Activated CD8-positive, alpha-beta T cell treated with anti-CD3 and anti-CD28 coated beads, Interleukin-2, amount 10 ng/mL, durations not matched to agents 7 days and 5 days (primary cell): Measurements from ENCODE around the gene FAM78B. TPM values are rescaled to one million over a fixed set of nuclear protein-coding genes. Genes with fewer than 3 reads are reported as not detected.
A peak's percentile ranks its signal among the peaks of the same experiment; 100 is the strongest.

Source experiments
- ATAC-seq: fragments of 150-1000 bp; cut with Tn5 transposase; one replicate; pipeline ENCODE4 v1.10.0; 2021; ENCODE audit warnings: moderate library complexity
- CTCF ChIA-PET: fragments of 350-600 bp; sonication (Branson Sonifier 250); formaldehyde crosslinking; loops from one replicate; lab custom pipeline; 2021; ENCODE audit warnings: antibody characterized with exemption; lab: Charles Lee
- POLR2A ChIA-PET: fragments of 350-600 bp; sonication (Branson Sonifier 250); formaldehyde crosslinking; loops from one replicate; lab custom pipeline; 2021; ENCODE audit warnings: antibody characterized with exemption; lab: Charles Lee
- DNase-seq: peaks from one replicate; pipeline ENCODE4 v3.0.0-alpha.2; 2020
- H3K27ac Mint-ChIP-seq: one replicate; pipeline ENCODE4 v1.8.0; 2021; ENCODE audit warnings: mild to moderate bottlenecking, mixed read lengths
- H3K27me3 Mint-ChIP-seq: one replicate; pipeline ENCODE4 v1.8.0; 2021; ENCODE audit warnings: low read depth, mixed read lengths
- H3K36me3 Mint-ChIP-seq: one replicate; pipeline ENCODE4 v1.8.0; 2021; ENCODE audit warnings: low read depth, mixed read lengths
- H3K4me1 Mint-ChIP-seq: one replicate; pipeline ENCODE4 v1.8.0; 2021; ENCODE audit warnings: low read depth, mixed read lengths
- H3K4me3 Mint-ChIP-seq: one replicate; pipeline ENCODE4 v1.8.0; 2021; ENCODE audit warnings: mild to moderate bottlenecking, mixed read lengths
- H3K9me3 Mint-ChIP-seq: one replicate; pipeline ENCODE4 v1.8.0; 2022; ENCODE audit warnings: mixed read lengths; ENCODE audit not compliant: insufficient read depth
- total RNA-seq, 2 experiments: library from RNA; stranded (reverse); gene quantifications; one replicate each; pipeline ENCODE4 v1.2.3, GENCODE V29; 2021

The FAM78B gene
- total RNA-seq, 2 experiments from 2014 or later, result 0.16 to 0.18 TPM

- no peaks in the 10 kb centered on the region for H3K4me1 Mint-ChIP-seq
- ChIA-PET POLR2A (no interaction called here), CTCF (no interaction called here)
- DNase-seq, result no peak
- no peaks in the 10 kb centered on the region for H3K9me3 Mint-ChIP-seq
- H3K27me3 Mint-ChIP-seq, result no peaks in the 10 kb centered on the region
- no peak overlapping the region for H3K4me3 Mint-ChIP-seq
- ATAC-seq, result no peak
- H3K27ac Mint-ChIP-seq, result no peak overlapping the region
- H3K36me3 Mint-ChIP-seq, result no peaks in the 10 kb centered on the region
Observed at GRCh38 chr1:166133857-166134256, 32.9 kb downstream of the FAM78B start.

DNA sequence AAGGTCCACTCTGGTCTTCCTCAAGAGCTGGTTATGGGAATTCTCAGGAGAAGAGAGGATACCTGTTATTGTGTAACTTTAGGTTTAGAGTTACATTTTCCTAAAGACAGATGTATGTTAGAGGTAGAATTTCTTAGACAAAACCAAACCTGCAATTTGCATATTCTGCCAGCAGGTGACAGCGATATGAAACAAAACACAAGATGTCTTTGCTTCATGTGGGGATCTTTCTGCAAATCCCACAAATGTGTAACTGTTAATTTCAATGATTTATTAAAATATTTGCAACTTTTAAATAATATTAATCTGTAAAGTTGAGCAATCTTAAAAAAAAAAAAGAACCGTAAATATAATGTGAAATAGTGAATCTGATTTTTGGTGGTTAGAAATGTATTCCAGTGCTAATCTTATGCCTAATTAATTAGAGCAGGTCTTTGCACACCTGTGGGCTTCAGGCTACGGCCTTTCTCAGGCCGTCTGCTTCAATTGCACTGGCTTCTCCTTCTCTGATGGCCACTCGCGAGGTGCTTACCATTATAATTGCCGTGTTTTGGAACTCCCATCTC, 33.4 kb downstream of the FAM78B start:
- DNase-seq (peak; percentile 24), ATAC-seq (no peak)
- H3K4me1 Mint-ChIP-seq, result no peaks in the 10 kb centered on the region
- H3K4me3 Mint-ChIP-seq, result no peak overlapping the region
- no peaks in the 10 kb centered on the region for H3K27me3 Mint-ChIP-seq
- H3K27ac Mint-ChIP-seq, result no peak overlapping the region
- no peaks in the 10 kb centered on the region for H3K36me3 Mint-ChIP-seq
- H3K9me3 Mint-ChIP-seq, result no peaks in the 10 kb centered on the region
- POLR2A ChIA-PET, result no interaction called here
- CTCF ChIA-PET, result interaction anchor here (1.1 kb wide), 1 partner anchor 32 kb away, joined by 3 read pairs; no protein-coding TSS in a partner anchor

GRCh38 chr1:166132496-166132895, 34.3 kb downstream of the FAM78B start:
- ATAC-seq, result no peak
- DNase-seq, result no peak
- Mint-ChIP-seq H3K36me3 (no peaks in the 10 kb centered on the region), H3K9me3 (no peaks in the 10 kb centered on the region), H3K27me3 (no peaks in the 10 kb centered on the region), H3K4me3 (no peak overlapping the region), H3K4me1 (no peaks in the 10 kb centered on the region), H3K27ac (no peak overlapping the region)
- POLR2A ChIA-PET, result no interaction called here
- CTCF ChIA-PET, result interaction anchor here (1.0 to 1.4 kb wide), 3 partner anchors 33 to 532 kb away, joined by 3 to 4 read pairs (median 3); no protein-coding TSS in a partner anchor

GRCh38 chr1:166129006-166129405, 37.8 kb downstream of the FAM78B start:
- no peak overlapping the region for H3K27ac Mint-ChIP-seq
- no peaks in the 10 kb centered on the region for H3K9me3 Mint-ChIP-seq
- no peaks in the 10 kb centered on the region for H3K36me3 Mint-ChIP-seq
- ATAC-seq (no peak), DNase-seq (no peak)
- H3K27me3 Mint-ChIP-seq, result no peaks in the 10 kb centered on the region
- ChIA-PET CTCF (no interaction called here), POLR2A (no interaction called here)
- no peak overlapping the region for H3K4me3 Mint-ChIP-seq
- H3K4me1 Mint-ChIP-seq, result no peaks in the 10 kb centered on the region

- no peaks in the 10 kb centered on the region for H3K9me3 Mint-ChIP-seq
- H3K27me3 Mint-ChIP-seq, result no peaks in the 10 kb centered on the region
- ATAC-seq (no peak), DNase-seq (no peak)
- no peak overlapping the region for H3K27ac Mint-ChIP-seq
- no peak overlapping the region for H3K4me3 Mint-ChIP-seq
- no peaks in the 10 kb centered on the region for H3K4me1 Mint-ChIP-seq
- ChIA-PET CTCF (no interaction called here), POLR2A (no interaction called here)
- no peaks in the 10 kb centered on the region for H3K36me3 Mint-ChIP-seq
Observed at GRCh38 chr1:166128195-166128594, 38.6 kb downstream of the FAM78B start.

- POLR2A ChIA-PET, result no interaction called here
- H3K4me3 Mint-ChIP-seq, result no peak overlapping the region
- H3K36me3 Mint-ChIP-seq, result no peaks in the 10 kb centered on the region
- H3K9me3 Mint-ChIP-seq, result no peaks in the 10 kb centered on the region
- no peaks in the 10 kb centered on the region for H3K27me3 Mint-ChIP-seq
- ATAC-seq (no peak), DNase-seq (no peak)
- H3K4me1 Mint-ChIP-seq, result no peaks in the 10 kb centered on the region
- H3K27ac Mint-ChIP-seq, result no peak overlapping the region
- CTCF ChIA-PET, result no interaction called here
Observed at GRCh38 chr1:166127003-166127402, 39.8 kb downstream of the FAM78B start.

- POLR2A ChIA-PET, result interaction anchor here (0.7 kb wide), 1 partner anchor 1016 kb away, joined by 3 read pairs; no protein-coding TSS in a partner anchor
- ATAC-seq, result no peak
- H3K27me3 Mint-ChIP-seq, result no peaks in the 10 kb centered on the region
- no peak overlapping the region for H3K27ac Mint-ChIP-seq
- no peak for DNase-seq
- no peaks in the 10 kb centered on the region for H3K36me3 Mint-ChIP-seq
- no peaks in the 10 kb centered on the region for H3K4me1 Mint-ChIP-seq
- H3K9me3 Mint-ChIP-seq, result no peaks in the 10 kb centered on the region
- CTCF ChIA-PET, result no interaction called here
- no peak overlapping the region for H3K4me3 Mint-ChIP-seq
Observed at GRCh38 chr1:166122873-166123466, 43.8 kb downstream of the FAM78B start.

DNA sequence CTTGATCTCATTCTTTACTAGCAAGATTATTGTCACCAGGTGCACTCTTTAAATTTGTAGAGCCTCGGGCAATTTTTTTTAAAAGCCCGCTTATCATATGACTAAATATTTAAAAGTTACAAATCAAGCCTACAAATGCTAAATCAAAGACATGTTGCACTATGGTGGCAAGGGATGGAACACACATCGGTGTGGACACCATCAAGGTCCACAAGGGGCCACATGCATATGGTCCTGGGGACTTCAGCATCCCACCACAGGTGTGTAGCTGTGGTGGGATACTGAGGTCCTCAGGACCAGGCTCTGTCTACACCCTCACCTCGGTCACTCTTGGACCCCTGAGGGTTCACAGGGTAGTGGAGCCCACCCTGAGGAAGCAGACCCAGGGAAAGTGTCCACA, 45.8 kb downstream of the FAM78B start:
- Mint-ChIP-seq H3K27me3 (no peaks in the 10 kb centered on the region), H3K4me1 (no peaks in the 10 kb centered on the region), H3K4me3 (no peak overlapping the region), H3K9me3 (no peaks in the 10 kb centered on the region), H3K27ac (no peak overlapping the region), H3K36me3 (no peaks in the 10 kb centered on the region)
- POLR2A ChIA-PET, result no interaction called here
- DNase-seq (no peak), ATAC-seq (no peak)
- CTCF ChIA-PET, result no interaction called here

- Mint-ChIP-seq H3K4me3 (no peak overlapping the region), H3K27ac (no peak overlapping the region), H3K36me3 (no peaks in the 10 kb centered on the region), H3K4me1 (no peaks in the 10 kb centered on the region), H3K9me3 (no peaks in the 10 kb centered on the region), H3K27me3 (no peaks in the 10 kb centered on the region)
- CTCF ChIA-PET, result no interaction called here
- DNase-seq (no peak), ATAC-seq (no peak)
- POLR2A ChIA-PET, result no interaction called here
Observed at GRCh38 chr1:166120281-166120680, 46.5 kb downstream of the FAM78B start.

- Mint-ChIP-seq H3K27ac (no peak overlapping the region), H3K27me3 (no peaks in the 10 kb centered on the region), H3K4me3 (no peak overlapping the region), H3K9me3 (no peaks in the 10 kb centered on the region), H3K36me3 (no peaks in the 10 kb centered on the region), H3K4me1 (no peaks in the 10 kb centered on the region)
- POLR2A ChIA-PET, result no interaction called here
- ATAC-seq (no peak), DNase-seq (no peak)
- CTCF ChIA-PET, result no interaction called here
Observed at GRCh38 chr1:166119471-166119965, 47.3 kb downstream of the FAM78B start.

DNA sequence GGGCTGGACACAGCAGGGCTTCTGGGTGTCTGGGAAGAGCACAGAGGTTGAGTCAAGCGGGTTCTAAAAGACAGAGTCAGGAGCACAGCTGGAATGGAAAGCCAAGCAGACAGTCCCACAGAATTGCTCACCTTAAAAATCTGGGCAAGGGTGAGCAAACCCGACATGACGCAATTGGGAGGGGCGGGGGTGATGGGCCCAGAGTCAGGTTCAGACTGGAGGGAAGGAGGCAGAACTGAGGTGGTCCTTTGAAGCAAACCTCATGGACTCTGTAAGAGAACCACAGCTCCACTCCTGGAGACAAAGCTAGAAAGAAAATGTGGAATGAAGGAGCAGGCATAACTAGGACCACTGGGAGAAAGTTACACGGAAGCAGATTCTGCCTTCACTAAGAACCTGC, 49.0 kb downstream of the FAM78B start:
- ATAC-seq (no peak), DNase-seq (no peak)
- Mint-ChIP-seq H3K27ac (no peak overlapping the region), H3K9me3 (no peaks in the 10 kb centered on the region), H3K4me3 (no peak overlapping the region), H3K4me1 (no peaks in the 10 kb centered on the region), H3K36me3 (no peaks in the 10 kb centered on the region), H3K27me3 (no peaks in the 10 kb centered on the region)
- POLR2A ChIA-PET, result no interaction called here
- CTCF ChIA-PET, result no interaction called here

DNA sequence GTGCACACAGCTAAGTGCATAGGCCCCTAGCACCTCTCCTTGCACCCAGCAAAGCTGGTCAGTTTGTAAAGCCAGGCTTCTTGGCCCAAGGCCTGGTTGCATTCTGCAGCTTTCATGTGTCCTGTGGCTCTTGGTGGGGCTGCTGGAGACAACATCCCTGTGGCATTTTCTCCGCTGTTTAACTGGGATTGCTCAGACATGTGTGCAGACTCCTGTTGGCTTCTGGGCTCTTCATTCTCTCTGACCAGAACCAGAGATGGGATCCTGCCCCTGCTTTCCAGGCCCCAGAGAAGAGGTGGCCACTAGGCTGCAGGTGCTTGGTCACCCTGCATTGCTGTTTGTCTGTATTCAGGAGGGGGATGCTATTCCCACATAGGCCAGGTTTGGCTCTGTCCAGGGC, 50.8 kb downstream of the FAM78B start:
- H3K36me3 Mint-ChIP-seq, result no peaks in the 10 kb centered on the region
- H3K27ac Mint-ChIP-seq, result no peak overlapping the region
- H3K4me3 Mint-ChIP-seq, result no peak overlapping the region
- H3K27me3 Mint-ChIP-seq, result no peaks in the 10 kb centered on the region
- ATAC-seq (no peak), DNase-seq (no peak)
- POLR2A ChIA-PET, result no interaction called here
- CTCF ChIA-PET, result no interaction called here
- H3K4me1 Mint-ChIP-seq, result no peaks in the 10 kb centered on the region
- H3K9me3 Mint-ChIP-seq, result no peaks in the 10 kb centered on the region
